ENCODE measurements around the gene OR6B3. TPM values are rescaled to one million over a fixed set of nuclear protein-coding genes. Genes with fewer than 3 reads are reported as not detected.

The OR6B3 gene
- total RNA-seq, 3 donors from 2014 or later, result not detected

GRCh38 chr2:240066489-240066888, 13.2 kb upstream of the OR6B3 start:
- ATAC-seq, result no peak
- intact Hi-C loops (cut with DNase I, micrococcal nuclease), result loop anchor here in 1 of 2 donors (10.0 kb wide), 1 partner anchor 78 kb away; the partner anchor contains the start of gene OTOS
- H3K36me3 ChIP-seq (ENCODE audit: low read depth), result no peaks in the 10 kb centered on the region
- H3K9me3 ChIP-seq, result no peaks in the 10 kb centered on the region
- no peak overlapping the region for H3K4me3 ChIP-seq
- H3K4me1 ChIP-seq (ENCODE audit: low read depth), result no peaks in the 10 kb centered on the region
- no peak for DNase-seq
- no peak for TF ChIP-seq CTCF (IDR thresholded peaks at IDR 0.05)

GRCh38 chr2:240064898-240065297, 11.6 kb upstream of the OR6B3 start:
- ATAC-seq (no peak), DNase-seq (no peak)
- H3K36me3 ChIP-seq (ENCODE audit: low read depth), result no peaks in the 10 kb centered on the region
- no peaks in the 10 kb centered on the region for H3K4me1 ChIP-seq (ENCODE audit: low read depth)
- no peaks in the 10 kb centered on the region for H3K9me3 ChIP-seq
- intact Hi-C loops (cut with DNase I, micrococcal nuclease), result loop anchor here in 1 of 2 donors (10.0 kb wide), 1 partner anchor 80 kb away; the partner anchor contains the start of gene OTOS
- no peak overlapping the region for H3K4me3 ChIP-seq
- no peak for TF ChIP-seq CTCF (IDR thresholded peaks at IDR 0.05)

GRCh38 chr2:240060977-240061591, 7.8 kb upstream of the OR6B3 start:
- H3K36me3 ChIP-seq (ENCODE audit: low read depth), result no peaks in the 10 kb centered on the region
- DNase-seq (peak in 1 of 3 donors; percentile 77), ATAC-seq (peak; percentile 51)
- H3K4me1 ChIP-seq (ENCODE audit: low read depth), result no peaks in the 10 kb centered on the region
- intact Hi-C loops (cut with DNase I, micrococcal nuclease), result loop anchor here in 1 of 2 donors (10.0 kb wide), 1 partner anchor 84 kb away; the partner anchor contains the start of gene OTOS
- H3K4me3 ChIP-seq, result no peak overlapping the region
- H3K9me3 ChIP-seq, result no peaks in the 10 kb centered on the region
- TF ChIP-seq CTCF (IDR thresholded peaks at IDR 0.05), result peak; percentile 23

GRCh38 chr2:240056678-240057077, 3.4 kb upstream of the OR6B3 start:
- H3K4me3 ChIP-seq, result no peak overlapping the region
- no peaks in the 10 kb centered on the region for H3K4me1 ChIP-seq (ENCODE audit: low read depth)
- no peak for TF ChIP-seq CTCF (IDR thresholded peaks at IDR 0.05)
- intact Hi-C loops (cut with DNase I, micrococcal nuclease), result loop anchor here in 1 of 2 donors (5.0 kb wide), 1 partner anchor 86 kb away; the partner anchor contains the start of gene OTOS
- DNase-seq (no peak), ATAC-seq (no peak)
- H3K36me3 ChIP-seq (ENCODE audit: low read depth), result no peaks in the 10 kb centered on the region
- no peaks in the 10 kb centered on the region for H3K9me3 ChIP-seq

- intact Hi-C loops (cut with DNase I, micrococcal nuclease), result loop anchor here in 1 of 2 donors (5.0 kb wide), 1 partner anchor 87 kb away; the partner anchor contains the start of gene OTOS
- no peak for DNase-seq
- TF ChIP-seq CTCF (IDR thresholded peaks at IDR 0.05), result no peak
- Histone ChIP-seq H3K4me3 (no peak overlapping the region), H3K4me1 (ENCODE audit: low read depth) (no peaks in the 10 kb centered on the region), H3K36me3 (ENCODE audit: low read depth) (no peaks in the 10 kb centered on the region), H3K9me3 (no peaks in the 10 kb centered on the region)
- ATAC-seq, result no peak
Measured at GRCh38 chr2:240055177-240055917, 2.0 kb upstream of the OR6B3 start.

All from mucosa of descending colon (tissue), 3 donors.